ENCODE results near the gene ENDOD1.

- TF ChIP-seq CTCF (IDR thresholded peaks at IDR 0.05; ENCODE audit: low read depth, low read length) (no peak), POLR2A (IDR thresholded peaks at IDR 0.05; ENCODE audit: extremely low read depth, insufficient read length) (no peak), MAX (IDR thresholded peaks at IDR 0.05; ENCODE audit: low read depth, low read length) (no peak), MYC (IDR thresholded peaks at IDR 0.05; ENCODE audit: low read depth, low read length) (no peak)
Observed at GRCh38 chr11:95084509-95084908, 5.1 kb upstream of the ENDOD1 start.

Measured in NB4 (cell line).